Lung (tissue), 12 donors: ENCODE results near the gene TMEM200C. TPM values are rescaled to one million over a fixed set of nuclear protein-coding genes. Genes with fewer than 3 reads are reported as not detected.

ENCODE experiments used
- ATAC-seq: fragments of 200-7000 bp; cut with Tn5 transposase; one replicate; pipeline ENCODE4 v1.9.1; 2020; ENCODE audit warnings: moderate number of reproducible peaks; ENCODE audit not compliant: insufficient read depth, low FRiP score
- DNase-seq, 3 donors: peaks; one replicate each; pipeline ENCODE4 v3.0.0-alpha.2; 2013 to 2017
- H3K27ac ChIP-seq, 2 donors: one replicate each; pipeline ENCODE4 v1.5.1; 2013; ENCODE audit warnings: mild to moderate bottlenecking in 2 of 2, moderate library complexity in 2 of 2, control low read depth in 1 of 2, inconsistent platforms in 1 of 2, low read depth in 1 of 2, low read length in 1 of 2
- H3K27me3 ChIP-seq, 3 donors: one replicate each; pipeline ENCODE4 v1.5.1; 2013; ENCODE audit warnings: low read length in 2 of 3; ENCODE audit not compliant: control insufficient read depth in 3 of 3, insufficient read depth in 3 of 3
- H3K36me3 ChIP-seq, 4 donors: one replicate each; pipeline ENCODE4 v1.5.1; 2013; ENCODE audit warnings: low read length in 4 of 4, mild to moderate bottlenecking in 1 of 4, moderate library complexity in 1 of 4; ENCODE audit not compliant: control insufficient read depth in 4 of 4, insufficient read depth in 4 of 4
- H3K4me1 ChIP-seq, 5 donors: one replicate each; pipeline ENCODE4 v1.5.1; 2013; ENCODE audit warnings: low read length in 5 of 5, mild to moderate bottlenecking in 2 of 5, moderate library complexity in 1 of 5; ENCODE audit not compliant: control insufficient read depth in 5 of 5, insufficient read depth in 5 of 5
- H3K4me3 ChIP-seq: one replicate; pipeline ENCODE4 v1.5.1; 2013; ENCODE audit warnings: mild to moderate bottlenecking, control low read depth, moderate library complexity
- H3K9ac ChIP-seq, 2 donors: one replicate each; pipeline ENCODE4 v1.5.1; 2013; ENCODE audit warnings: low read length in 2 of 2, control low read depth in 1 of 2; ENCODE audit not compliant: insufficient read depth in 1 of 2
- H3K9me3 ChIP-seq, 4 donors: one replicate each; pipeline ENCODE4 v1.5.1; 2013; ENCODE audit warnings: low read length in 3 of 4, mild to moderate bottlenecking in 1 of 4, moderate library complexity in 1 of 4; ENCODE audit not compliant: control insufficient read depth in 4 of 4, insufficient read depth in 3 of 4
- WGBS, 2 donors: extraction: QIAGEN DNeasy Blood & Tissue Kit; methylation state at CpG; one replicate each; pipeline ENCODE4 v1.1.7; 2013; 5-methylcytosine and 5-hydroxymethylcytosine counted together
- polyA plus RNA-seq, 2 donors: library from polyadenylated mRNA; stranded (reverse); fragments of 200-250 nt; gene quantifications; one replicate each; pipeline ENCODE4 v1.2.1, GENCODE V29; 2013
- total RNA-seq, 2 donors: library from RNA; depleted of rRNA in 1 of 2; stranded (reverse); fragments of >200 nt in 1 of 2; gene quantifications; one replicate each; pipeline ENCODE4 v1.2.1, GENCODE V29; 2014 to 2021
- TF ChIP-seq, protein P1 (sequence below): IDR thresholded peaks from 2 replicates; pipeline ENCODE4 v1.5.1; 2012; ENCODE audit warnings: mild to moderate bottlenecking; ENCODE audit errors: control extremely low read depth, extremely low read depth
- donor health status: control.
- donor health status: control.
- donor health status: Bipolar disorder and iron deficiency.
- donor health status: healthy.
- donor health status: DM: yes; HTN: yes; CAD: no.

The TMEM200C gene
- total and polyA plus RNA-seq, 4 donors = 0.12 to 1.3 (median 0.39) TPM

GRCh38 chr18:5914951-5915350, 19.6 kb upstream of the TMEM200C start:
- TF ChIP-seq, protein P1, sequence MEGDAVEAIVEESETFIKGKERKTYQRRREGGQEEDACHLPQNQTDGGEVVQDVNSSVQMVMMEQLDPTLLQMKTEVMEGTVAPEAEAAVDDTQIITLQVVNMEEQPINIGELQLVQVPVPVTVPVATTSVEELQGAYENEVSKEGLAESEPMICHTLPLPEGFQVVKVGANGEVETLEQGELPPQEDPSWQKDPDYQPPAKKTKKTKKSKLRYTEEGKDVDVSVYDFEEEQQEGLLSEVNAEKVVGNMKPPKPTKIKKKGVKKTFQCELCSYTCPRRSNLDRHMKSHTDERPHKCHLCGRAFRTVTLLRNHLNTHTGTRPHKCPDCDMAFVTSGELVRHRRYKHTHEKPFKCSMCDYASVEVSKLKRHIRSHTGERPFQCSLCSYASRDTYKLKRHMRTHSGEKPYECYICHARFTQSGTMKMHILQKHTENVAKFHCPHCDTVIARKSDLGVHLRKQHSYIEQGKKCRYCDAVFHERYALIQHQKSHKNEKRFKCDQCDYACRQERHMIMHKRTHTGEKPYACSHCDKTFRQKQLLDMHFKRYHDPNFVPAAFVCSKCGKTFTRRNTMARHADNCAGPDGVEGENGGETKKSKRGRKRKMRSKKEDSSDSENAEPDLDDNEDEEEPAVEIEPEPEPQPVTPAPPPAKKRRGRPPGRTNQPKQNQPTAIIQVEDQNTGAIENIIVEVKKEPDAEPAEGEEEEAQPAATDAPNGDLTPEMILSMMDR = no peak
- H3K27me3 ChIP-seq = no peaks in the 10 kb centered on the region
- no peak for ATAC-seq
- H3K4me1 ChIP-seq = peaks cover 0 to 3% (median 0%) of the 10 kb centered on the region in 5 donors
- no peak overlapping the region for H3K27ac ChIP-seq
- peak; percentile 24 to 54 (median 28) for DNase-seq
- H3K9me3 ChIP-seq = no peaks in the 10 kb centered on the region
- H3K9ac ChIP-seq = no peak overlapping the region
- no peaks in the 10 kb centered on the region for H3K36me3 ChIP-seq
- no peak overlapping the region for H3K4me3 ChIP-seq
- 61 to 72% methylated on average over 5 of the region's 5 CpGs for WGBS, 2 donors

GRCh38 chr18:5914016-5914415, 18.7 kb upstream of the TMEM200C start:
- 74 to 81% methylated on average over 1 of the region's 1 CpG for WGBS, 2 donors
- Histone ChIP-seq H3K9ac (no peak overlapping the region), H3K9me3 (no peaks in the 10 kb centered on the region), H3K4me3 (no peak overlapping the region), H3K27me3 (no peaks in the 10 kb centered on the region), H3K4me1 (peaks cover 0 to 3% (median 0%) of the 10 kb centered on the region in 5 donors), H3K36me3 (no peaks in the 10 kb centered on the region), H3K27ac (no peak overlapping the region)
- DNase-seq (no peak), ATAC-seq (no peak)
- TF ChIP-seq, protein P1 = no peak

- no peak overlapping the region for H3K4me3 ChIP-seq
- H3K4me1 ChIP-seq = peaks cover 0 to 2% (median 0%) of the 10 kb centered on the region in 5 donors
- H3K27ac ChIP-seq = no peak overlapping the region
- WGBS, 2 donors = 59 to 78% methylated on average over 7 of the region's 7 CpGs
- H3K9me3 ChIP-seq = no peaks in the 10 kb centered on the region
- H3K36me3 ChIP-seq = no peaks in the 10 kb centered on the region
- DNase-seq (peak in 2 of 3 donors; percentile 5 to 19), ATAC-seq (no peak)
- TF ChIP-seq, protein P1 = no peak
- no peaks in the 10 kb centered on the region for H3K27me3 ChIP-seq
- H3K9ac ChIP-seq = no peak overlapping the region
These were observed 17.2 kb upstream of the TMEM200C start for GRCh38 chr18:5912566-5912965.

DNA sequence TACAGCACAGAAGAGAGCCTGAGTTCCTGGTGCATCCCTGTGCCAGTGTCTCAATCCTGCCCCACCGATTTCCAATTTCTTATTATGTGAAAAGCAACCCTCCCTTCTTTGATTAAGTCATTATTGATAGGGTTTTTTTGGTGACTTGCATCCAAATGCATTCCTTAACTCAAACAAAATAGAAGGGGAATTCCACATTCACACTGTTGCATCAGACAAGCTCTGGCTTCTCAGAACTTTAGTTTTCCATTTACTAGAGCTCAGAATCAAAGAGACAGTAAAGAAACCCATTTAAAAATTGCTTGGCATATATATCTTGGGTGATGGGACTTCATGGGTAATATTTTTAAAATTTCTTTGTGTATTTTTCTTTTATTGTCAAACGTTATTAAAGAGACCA, 13.8 kb upstream of the TMEM200C start:
- Histone ChIP-seq H3K27ac (no peak overlapping the region), H3K9ac (no peak overlapping the region), H3K27me3 (no peaks in the 10 kb centered on the region), H3K36me3 (no peaks in the 10 kb centered on the region), H3K4me1 (no peaks in the 10 kb centered on the region), H3K4me3 (no peak overlapping the region), H3K9me3 (no peaks in the 10 kb centered on the region)
- DNase-seq = no peak
- WGBS, 2 donors = 81 to 83% methylated on average over 2 of the region's 2 CpGs
- TF ChIP-seq, protein P1 = no peak
- ATAC-seq = no peak
